Activated CD4-positive, alpha-beta T cell treated with anti-CD3 and anti-CD28 coated beads, Interleukin-2, Interleukin-4, amounts not matched to agents 100 ng/mL and 50 ng/mL, durations not matched to agents 16 hours and 8 hours (primary cell): ENCODE data around the gene ITPA.

Source experiments
- DNase-seq: peaks from one replicate; pipeline ENCODE4 v3.0.0-alpha.2; 2020; ENCODE audit warnings: low spot score

The ITPA gene

GRCh38 chr20:3246682-3247081, 37.4 kb downstream of the ITPA start:
- no peak for DNase-seq

- DNase-seq = no peak
These were observed 38.3 kb downstream of the ITPA start for GRCh38 chr20:3247638-3248037.

GRCh38 chr20:3248167-3248992, 39.1 kb downstream of the ITPA start:
- no peak for DNase-seq

- no peak for DNase-seq
These were observed 39.7 kb downstream of the ITPA start for GRCh38 chr20:3248993-3249347.

- no peak for DNase-seq
These were observed 40.8 kb downstream of the ITPA start for GRCh38 chr20:3250091-3250504.

GRCh38 chr20:3251806-3252205, 42.5 kb downstream of the ITPA start:
- DNase-seq = no peak

- no peak for DNase-seq
These were observed 46.4 kb downstream of the ITPA start for GRCh38 chr20:3255728-3256127.

- no peak for DNase-seq
These were observed 49.1 kb downstream of the ITPA start for GRCh38 chr20:3258429-3258828.

- DNase-seq = no peak
These were observed 53.3 kb downstream of the ITPA start for GRCh38 chr20:3262566-3262965.

GRCh38 chr20:3270051-3270450, 60.8 kb downstream of the ITPA start:
- no peak for DNase-seq

GRCh38 chr20:3273371-3273770, 64.1 kb downstream of the ITPA start:
- no peak for DNase-seq
